PC-9 (cell line): ENCODE measurements around the gene MYH1.

ENCODE experiments used
- CTCF ChIP-seq: fragments of 200-600 bp; sonication (generic); conservative IDR thresholded peaks from 2 replicates; pipeline ENCODE4 v1.6.1; 2017; ENCODE audit warnings: mixed run types, antibody characterized with exemption, mild to moderate bottlenecking, moderate library complexity
- EZH2 ChIP-seq: fragments of 200-600 bp; sonication (generic); IDR thresholded peaks from 2 replicates; pipeline ENCODE4 v1.8.0; 2017; ENCODE audit warnings: antibody characterized with exemption, low read depth

- TF ChIP-seq CTCF, result no peak
- no peak for TF ChIP-seq EZH2
These were observed 18.4 kb downstream of the MYH1 start for GRCh38 chr17:10499950-10500349.
